Measurements from ENCODE around the gene RRP36. TPM values are rescaled to one million over a fixed set of nuclear protein-coding genes. Genes with fewer than 3 reads are reported as not detected.

Gene RRP36
- total RNA-seq, 6 experiments from 2014 or later: 21.8 to 45.0 (median 23.3) TPM

- DNase-seq: no peak
- no peak for TF ChIP-seq POLR2A (IDR thresholded peaks at IDR 0.05)
- no peak for TF ChIP-seq CTCF (IDR thresholded peaks at IDR 0.05)
- no peaks in the 10 kb centered on the region for H3K4me1 ChIP-seq
- peaks cover 0 to 28% (median 2%) of the 10 kb centered on the region in 4 donors for H3K36me3 ChIP-seq
- WGBS (ENCODE audit: insufficient coverage, low coverage, low lambda C conversion rate, missing lambda C conversion rate): 82% methylated on average over 4 of the region's 5 CpGs
- no peaks in the 10 kb centered on the region for H3K27me3 ChIP-seq
- no peaks in the 10 kb centered on the region for H3K9me3 ChIP-seq
- no peak for ATAC-seq
- H3K4me3 ChIP-seq: no peak overlapping the region
- H3K27ac ChIP-seq: no peak overlapping the region
- intact Hi-C loops (cut with DNase I): no loop called here
These were observed 15.6 kb upstream of the RRP36 start for GRCh38 chr6:43005844-43006243.

DNA sequence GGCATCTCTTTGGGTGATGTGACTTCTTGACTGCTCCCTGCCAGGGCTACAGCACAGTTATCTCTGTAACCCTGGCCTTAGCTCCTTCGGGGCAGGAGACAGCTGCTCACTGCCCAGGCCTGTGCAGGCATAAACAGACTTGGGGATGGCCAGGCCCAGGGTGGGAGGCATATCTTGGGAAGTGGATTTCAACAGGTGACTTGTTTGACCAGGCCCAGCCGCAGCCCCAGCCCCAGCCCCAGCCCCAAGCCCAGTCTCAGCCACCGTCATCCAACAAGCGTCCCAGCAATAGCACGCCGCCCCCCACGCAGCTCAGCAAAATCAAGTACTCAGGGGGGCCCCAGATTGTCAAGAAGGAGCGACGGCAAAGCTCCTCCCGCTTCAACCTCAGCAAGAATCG, 15.2 kb upstream of the RRP36 start:
- ATAC-seq: no peak
- H3K36me3 ChIP-seq: peaks cover 0 to 32% (median 2%) of the 10 kb centered on the region in 4 donors
- no peaks in the 10 kb centered on the region for H3K9me3 ChIP-seq
- no peaks in the 10 kb centered on the region for H3K4me1 ChIP-seq
- 90% methylated on average over 4 of the region's 11 CpGs for WGBS (ENCODE audit: insufficient coverage, low coverage, low lambda C conversion rate, missing lambda C conversion rate)
- H3K27me3 ChIP-seq: no peaks in the 10 kb centered on the region
- H3K4me3 ChIP-seq: no peak overlapping the region
- intact Hi-C loops (cut with DNase I): no loop called here
- no peak overlapping the region for H3K27ac ChIP-seq
- TF ChIP-seq POLR2A (IDR thresholded peaks at IDR 0.05) (no peak), CTCF (IDR thresholded peaks at IDR 0.05) (no peak)
- DNase-seq: no peak

GRCh38 chr6:43007126-43007525, 14.3 kb upstream of the RRP36 start:
- ATAC-seq: no peak
- WGBS (ENCODE audit: insufficient coverage, low coverage, low lambda C conversion rate, missing lambda C conversion rate): 92% methylated on average over 2 of the region's 9 CpGs
- Histone ChIP-seq H3K4me3 (no peak overlapping the region), H3K9me3 (no peaks in the 10 kb centered on the region), H3K27ac (no peak overlapping the region), H3K36me3 (peaks cover 0 to 41% (median 2%) of the 10 kb centered on the region in 4 donors), H3K4me1 (no peaks in the 10 kb centered on the region), H3K27me3 (no peaks in the 10 kb centered on the region)
- TF ChIP-seq POLR2A (IDR thresholded peaks at IDR 0.05): no peak
- TF ChIP-seq CTCF (IDR thresholded peaks at IDR 0.05): no peak
- DNase-seq: peak in 1 of 3 donors; percentile 30
- intact Hi-C loops (cut with DNase I): no loop called here

GRCh38 chr6:43009124-43009523, 12.3 kb upstream of the RRP36 start:
- Histone ChIP-seq H3K27me3 (no peaks in the 10 kb centered on the region), H3K4me1 (peaks cover 0 to 11% (median 3%) of the 10 kb centered on the region in 4 donors), H3K4me3 (no peak overlapping the region), H3K27ac (no peak overlapping the region), H3K9me3 (no peaks in the 10 kb centered on the region), H3K36me3 (peaks cover 0 to 41% (median 2%) of the 10 kb centered on the region in 4 donors)
- intact Hi-C loops (cut with DNase I): no loop called here
- TF ChIP-seq CTCF (IDR thresholded peaks at IDR 0.05) (peak; percentile 24 to 37 (median 28)), POLR2A (IDR thresholded peaks at IDR 0.05) (no peak)
- ATAC-seq (no peak), DNase-seq (no peak)
- 49% methylated on average over 4 of the region's 6 CpGs for WGBS (ENCODE audit: insufficient coverage, low coverage, low lambda C conversion rate, missing lambda C conversion rate)

GRCh38 chr6:43011207-43011606, 10.2 kb upstream of the RRP36 start:
- H3K4me1 ChIP-seq: peaks cover 0 to 20% (median 7%) of the 10 kb centered on the region in 4 donors
- H3K4me3 ChIP-seq: no peak overlapping the region
- TF ChIP-seq POLR2A (IDR thresholded peaks at IDR 0.05): no peak
- no peak for TF ChIP-seq CTCF (IDR thresholded peaks at IDR 0.05)
- intact Hi-C loops (cut with DNase I): no loop called here
- no peak overlapping the region for H3K27ac ChIP-seq
- ATAC-seq (no peak), DNase-seq (peak in 1 of 3 donors; percentile 43)
- H3K36me3 ChIP-seq: peaks cover 0 to 38% (median 2%) of the 10 kb centered on the region in 4 donors
- H3K27me3 ChIP-seq: no peaks in the 10 kb centered on the region
- H3K9me3 ChIP-seq: no peaks in the 10 kb centered on the region
- 80% methylated on average over 3 of the region's 6 CpGs for WGBS (ENCODE audit: insufficient coverage, low coverage, low lambda C conversion rate, missing lambda C conversion rate)

Data from right lobe of liver (tissue), 6 donors.